GM23338 (cell line): Measurements from ENCODE around the gene PDE4B. TPM values are rescaled to one million over a fixed set of nuclear protein-coding genes. Genes with fewer than 3 reads are reported as not detected.

Source experiments
- ATAC-seq: fragments of 200-7000 bp; cut with Tn5 transposase; 3 replicates; pipeline ENCODE4 v1.9.1; 2020
- DNase-seq: peaks from one replicate; pipeline ENCODE4 v3.0.0-alpha.2; 2015; ENCODE audit warnings: low spot score
- H2AFZ ChIP-seq: fragments of 200-600 bp; sonication (generic); 2 replicates; pipeline ENCODE4 v1.8.0; 2016; ENCODE audit warnings: antibody characterized with exemption, mild to moderate bottlenecking, moderate library complexity
- H3F3A ChIP-seq: fragments of 200-600 bp; sonication (generic); replicated peaks from 2 replicates; pipeline ENCODE4 v1.8.0; 2017; ENCODE audit warnings: antibody characterized with exemption, mixed run types, low read depth
- H3K27ac ChIP-seq: fragments of 200-600 bp; sonication (generic); 2 replicates; pipeline ENCODE4 v1.6.1; 2016; ENCODE audit warnings: low read depth
- H3K27me3 ChIP-seq: fragments of 200-600 bp; sonication (generic); 2 replicates; pipeline ENCODE4 v1.8.0; 2016; ENCODE audit warnings: mild to moderate bottlenecking, mixed run types, moderate library complexity; ENCODE audit not compliant: insufficient read depth
- H3K36me3 ChIP-seq: fragments of 200-600 bp; sonication (generic); 2 replicates; pipeline ENCODE4 v1.8.0; 2016; ENCODE audit warnings: mild to moderate bottlenecking; ENCODE audit not compliant: insufficient read depth
- H3K4me1 ChIP-seq: fragments of 200-600 bp; sonication (generic); 2 replicates; pipeline ENCODE4 v1.8.0; 2016; ENCODE audit warnings: mild to moderate bottlenecking, moderate library complexity; ENCODE audit not compliant: insufficient read depth
- H3K4me2 ChIP-seq: fragments of 200-600 bp; sonication (generic); 2 replicates; pipeline ENCODE4 v1.7.1; 2017; ENCODE audit warnings: mixed run types
- H3K4me3 ChIP-seq: fragments of 200-600 bp; sonication (generic); 2 replicates; pipeline ENCODE4 v1.6.1; 2016; ENCODE audit warnings: mixed run types
- H3K79me2 ChIP-seq: fragments of 200-600 bp; sonication (generic); replicated peaks from 2 replicates; pipeline ENCODE4 v1.8.0; 2017; ENCODE audit warnings: mild to moderate bottlenecking; ENCODE audit not compliant: insufficient read depth
- H3K9me2 ChIP-seq: fragments of 200-600 bp; sonication (generic); 2 replicates; pipeline ENCODE4 v1.8.0; 2017; ENCODE audit not compliant: insufficient read depth
- H4K20me1 ChIP-seq: fragments of 200-600 bp; sonication (generic); replicated peaks from 2 replicates; pipeline ENCODE4 v1.8.0; 2017; ENCODE audit warnings: mild to moderate bottlenecking; ENCODE audit not compliant: insufficient read depth
- H3K27ac Mint-ChIP-seq: 2 replicates; pipeline ENCODE4 v1.8.0; 2020; ENCODE audit warnings: inconsistent platforms, mild to moderate bottlenecking, moderate library complexity, mixed read lengths
- H3K27me3 Mint-ChIP-seq: 3 replicates; pipeline ENCODE4 v1.8.0; 2022; ENCODE audit warnings: low read depth, mild to moderate bottlenecking, moderate library complexity, mixed read lengths, inconsistent platforms; ENCODE audit not compliant: insufficient read depth, poor library complexity
- H3K36me3 Mint-ChIP-seq: 3 replicates; pipeline ENCODE4 v1.8.0; 2021; ENCODE audit warnings: low read depth, mild to moderate bottlenecking, inconsistent platforms, moderate library complexity, mixed read lengths
- H3K4me1 Mint-ChIP-seq: 3 replicates; pipeline ENCODE4 v1.8.0; 2020; ENCODE audit warnings: mild to moderate bottlenecking, inconsistent platforms, mixed read lengths
- H3K4me3 Mint-ChIP-seq: 3 replicates; pipeline ENCODE4 v1.8.0; 2021; ENCODE audit warnings: moderate library complexity, mild to moderate bottlenecking, inconsistent platforms, mixed read lengths
- H3K9me3 Mint-ChIP-seq: 3 replicates; pipeline ENCODE4 v1.8.0; 2020; ENCODE audit warnings: moderate library complexity, mild to moderate bottlenecking, inconsistent platforms, mixed read lengths
- CREB1 ChIP-seq: fragments of 250-450 bp; sonication (Bioruptor Pico); IDR thresholded peaks from 2 replicates; pipeline ENCODE4 v1.5.0; 2020; ENCODE audit warnings: low read depth, mild to moderate bottlenecking, moderate library complexity
- CTCF ChIP-seq, 2 experiments: fragments of 200-600 bp in 1 of 2; sonication (generic) in 1 of 2; conservative IDR thresholded peaks; 2 replicates each; pipeline versions ENCODE4 v1.5.1 to v1.6.1; 2016 to 2017; ENCODE audit warnings: antibody characterized with exemption in 2 of 2, low read depth in 2 of 2, mild to moderate bottlenecking in 2 of 2, moderate library complexity in 1 of 2
- ETS1 ChIP-seq: IDR thresholded peaks from 2 replicates; pipeline ENCODE4 v1.6.1; 2016; ENCODE audit warnings: antibody characterized with exemption
- EZH2 ChIP-seq: fragments of 200-600 bp; sonication (generic); IDR thresholded peaks from one replicate; pipeline ENCODE4 v1.8.0; 2017; ENCODE audit warnings: antibody characterized with exemption, mild to moderate bottlenecking, low read depth; ENCODE audit not compliant: unreplicated experiment
- EZH2phosphoT487 ChIP-seq: fragments of 200-600 bp; sonication (generic); IDR thresholded peaks from one replicate; pipeline ENCODE4 v1.8.1; 2018; ENCODE audit warnings: antibody characterized with exemption; ENCODE audit not compliant: unreplicated experiment
- JUNB ChIP-seq: IDR thresholded peaks from one replicate; pipeline ENCODE4 v1.6.1; 2016; ENCODE audit warnings: antibody characterized with exemption; ENCODE audit not compliant: unreplicated experiment
- NANOG ChIP-seq: IDR thresholded peaks from 2 replicates; pipeline ENCODE4 v1.6.1; 2016; ENCODE audit warnings: antibody characterized with exemption, borderline replicate concordance
- POLR2AphosphoS5 ChIP-seq: IDR thresholded peaks from 2 replicates; pipeline ENCODE4 v1.6.1; 2016; ENCODE audit warnings: antibody characterized with exemption, low read depth
- REST ChIP-seq: IDR thresholded peaks from one replicate; pipeline ENCODE4 v1.6.1; 2018; ENCODE audit warnings: antibody characterized with exemption; ENCODE audit not compliant: unreplicated experiment
- STAT1 ChIP-seq: IDR thresholded peaks from one replicate; pipeline ENCODE4 v1.6.1; 2016; ENCODE audit warnings: antibody characterized with exemption; ENCODE audit not compliant: unreplicated experiment
- ZNF114 ChIP-seq: fragments of 250-450 bp; sonication (Bioruptor Pico); IDR thresholded peaks from 2 replicates; pipeline ENCODE4 v1.5.0; 2020; ENCODE audit warnings: mild to moderate bottlenecking, moderate library complexity
- ZNF331 ChIP-seq: fragments of 250-450 bp; sonication (Bioruptor Pico); IDR thresholded peaks from 2 replicates; pipeline ENCODE4 v1.5.0; 2020; ENCODE audit warnings: low read depth, mild to moderate bottlenecking, moderate library complexity
- ZNF462 ChIP-seq: fragments of 250-450 bp; sonication (Bioruptor Pico); IDR thresholded peaks from 2 replicates; pipeline ENCODE4 v1.5.0; 2020; ENCODE audit warnings: mild to moderate bottlenecking, moderate library complexity
- polyA plus RNA-seq: library from polyadenylated mRNA; unstranded; fragments of >200 nt; fragmentation: Nextera tagmentation; extraction: Ambion mirVana; gene quantifications from 2 replicates; pipeline ENCODE4 v1.2.1, GENCODE V29; 2016
- total RNA-seq: library from RNA; depleted of rRNA; stranded (reverse); fragments of >200 nt; shearing (Covaris generic); gene quantifications from 2 replicates; pipeline ENCODE4 v1.2.3, GENCODE V29; 2014

The PDE4B gene
- total and polyA plus RNA-seq, 2 experiments from 2014 or later, result 14.0 to 25.6 TPM

- no peaks in the 10 kb centered on the region for H3K36me3 Mint-ChIP-seq
- Histone ChIP-seq H2AFZ (peak overlapping the region; percentile 94; the same call in 1 of the 2 replicates), H3K4me3 (no peak overlapping the region), H3K27me3 (no peaks in the 10 kb centered on the region), H3K27ac (no peak overlapping the region), H3K9me2 (0 out of 2 replicates have a peak, but pooled peaks cover 5% of the 10 kb centered on the region), H4K20me1 (no peaks in the 10 kb centered on the region), H3K79me2 (no peaks in the 10 kb centered on the region), H3K4me1 (no peaks in the 10 kb centered on the region), H3K36me3 (no peaks in the 10 kb centered on the region), H3K4me2 (no peak overlapping the region), H3F3A (no peaks in the 10 kb centered on the region)
- ATAC-seq (no peak), DNase-seq (no peak)
- no peak overlapping the region for H3K27ac Mint-ChIP-seq
- no peak for TF ChIP-seq ETS1
- TF ChIP-seq ZNF114 (CRISPR knock-in tag), result no peak
- no peak for TF ChIP-seq CREB1 (CRISPR knock-in tag)
- no peak for TF ChIP-seq JUNB
- no peak for TF ChIP-seq ZNF462 (CRISPR knock-in tag)
- no peak for TF ChIP-seq EZH2phosphoT487
- no peak for TF ChIP-seq CTCF (conservative IDR thresholded peaks at IDR 0.05; ENCODE audit: low read depth in 2 of 2)
- no peak for TF ChIP-seq NANOG
- TF ChIP-seq EZH2, result no peak
- TF ChIP-seq REST, result no peak
- TF ChIP-seq POLR2AphosphoS5, result no peak
- no peak for TF ChIP-seq ZNF331 (CRISPR knock-in tag)
- no peak for TF ChIP-seq STAT1
- H3K27me3 Mint-ChIP-seq, result no peaks in the 10 kb centered on the region
- no peaks in the 10 kb centered on the region for H3K4me1 Mint-ChIP-seq
- no peaks in the 10 kb centered on the region; the same call in 2 of the 3 replicates for H3K9me3 Mint-ChIP-seq
- no peak overlapping the region for H3K4me3 Mint-ChIP-seq
Observed at GRCh38 chr1:65818966-65819365, 26.3 kb downstream of the PDE4B start.
